Activated naive CD8-positive, alpha-beta T cell treated with anti-CD3 and anti-CD28 coated beads, Interleukin-2, amount 50 U/mL, for 16 hours (primary cell): Measurements from ENCODE around the gene COA6.

Experiments
- DNase-seq: peaks from one replicate; pipeline ENCODE4 v3.0.0-alpha.2; 2020; ENCODE audit warnings: low read depth, low spot score

Gene COA6

DNA sequence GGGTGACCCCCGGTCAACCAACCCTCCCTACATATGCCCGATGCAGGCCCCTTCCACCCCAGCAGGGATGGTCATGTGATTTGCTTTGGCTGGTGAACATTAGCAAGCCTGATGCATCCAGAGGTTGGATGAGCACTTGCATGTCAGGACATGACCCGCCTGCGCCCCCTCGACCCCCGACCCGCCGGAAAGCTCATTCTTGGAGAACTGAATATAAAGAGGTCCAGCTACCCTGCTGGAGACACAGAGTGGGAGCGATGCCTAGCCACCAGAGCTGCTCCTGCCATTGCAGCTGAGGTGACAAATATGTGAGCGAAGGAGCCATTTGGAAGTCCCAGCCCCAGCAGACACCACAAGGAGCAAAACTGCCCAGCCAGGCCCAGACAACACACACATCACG is 39.6 kb downstream of the COA6 start:
- no peak for DNase-seq

- no peak for DNase-seq
Observed at GRCh38 chr1:234413485-234413884, 40.2 kb downstream of the COA6 start.

- DNase-seq: no peak
Observed at GRCh38 chr1:234413990-234414389, 40.7 kb downstream of the COA6 start.

DNA sequence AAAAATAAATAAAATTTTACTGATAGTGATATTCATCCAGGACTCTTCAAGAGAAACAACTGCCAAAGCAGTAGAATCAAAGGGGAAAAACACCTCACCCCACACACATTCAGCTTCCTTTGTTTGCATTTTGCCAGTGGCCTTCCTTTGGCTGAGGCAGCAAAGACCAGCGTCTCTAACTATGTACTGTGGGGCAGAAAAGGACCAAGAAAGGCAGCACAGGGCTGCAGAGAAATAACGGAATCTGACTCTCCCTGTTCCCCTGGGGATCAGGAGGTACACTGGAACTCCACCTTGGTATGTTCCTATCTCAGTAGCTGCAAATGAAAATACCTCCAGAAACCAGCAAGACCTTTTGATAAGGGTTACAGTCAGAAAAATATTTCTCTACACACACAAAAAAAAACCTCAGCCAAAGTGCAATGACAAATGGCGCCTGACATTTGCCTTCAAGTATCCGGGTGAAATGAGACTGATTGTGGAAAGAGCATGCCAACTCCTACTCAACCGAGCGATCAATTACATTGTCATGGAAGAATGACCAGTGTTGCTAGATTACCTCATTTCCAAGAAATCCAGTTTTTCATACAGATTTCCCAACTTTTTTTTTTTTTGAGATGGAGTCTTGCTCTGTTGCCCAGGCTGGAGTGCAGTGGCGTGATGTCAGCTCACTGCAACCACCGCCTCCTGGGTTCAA is 54.8 kb downstream of the COA6 start:
- no peak for DNase-seq

DNA sequence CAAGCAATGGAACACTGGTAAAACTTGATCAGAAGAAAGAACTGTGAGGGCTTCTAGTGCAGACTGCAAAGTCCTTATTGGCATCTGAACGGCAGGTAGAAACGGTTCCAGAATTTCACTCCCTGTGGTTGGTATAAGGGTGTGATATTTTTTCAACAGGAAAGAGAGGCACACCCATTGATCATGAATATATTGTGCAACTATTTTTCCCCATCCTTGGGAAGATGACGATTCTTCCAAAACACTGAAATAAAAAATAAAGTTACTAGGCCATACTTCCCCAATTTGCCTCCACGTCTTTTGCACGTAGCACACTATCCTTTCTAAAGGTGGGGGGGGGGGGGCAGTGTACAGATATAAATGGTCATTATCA is 56.2 kb downstream of the COA6 start:
- DNase-seq: no peak

- DNase-seq: no peak
Observed at GRCh38 chr1:234430691-234431090, 57.4 kb downstream of the COA6 start.

DNA sequence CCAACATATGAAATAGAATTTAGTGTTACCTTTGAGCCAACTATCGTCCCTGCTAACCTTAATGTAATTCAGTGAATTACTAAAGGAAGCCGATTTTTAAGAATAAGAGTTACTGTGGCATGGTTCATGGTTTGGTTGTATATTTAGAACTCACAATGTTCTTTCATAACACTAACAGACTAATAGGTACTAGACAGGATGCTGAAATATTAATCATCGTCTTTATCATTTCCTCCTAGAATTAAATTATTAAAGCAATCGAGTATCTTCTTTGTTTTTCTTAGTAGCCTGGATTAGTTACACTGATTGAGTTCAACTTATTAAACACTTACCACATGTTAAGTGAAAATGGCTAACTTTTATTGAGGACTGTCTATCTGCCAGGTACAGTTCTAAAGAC is 58.0 kb downstream of the COA6 start:
- DNase-seq: no peak

DNA sequence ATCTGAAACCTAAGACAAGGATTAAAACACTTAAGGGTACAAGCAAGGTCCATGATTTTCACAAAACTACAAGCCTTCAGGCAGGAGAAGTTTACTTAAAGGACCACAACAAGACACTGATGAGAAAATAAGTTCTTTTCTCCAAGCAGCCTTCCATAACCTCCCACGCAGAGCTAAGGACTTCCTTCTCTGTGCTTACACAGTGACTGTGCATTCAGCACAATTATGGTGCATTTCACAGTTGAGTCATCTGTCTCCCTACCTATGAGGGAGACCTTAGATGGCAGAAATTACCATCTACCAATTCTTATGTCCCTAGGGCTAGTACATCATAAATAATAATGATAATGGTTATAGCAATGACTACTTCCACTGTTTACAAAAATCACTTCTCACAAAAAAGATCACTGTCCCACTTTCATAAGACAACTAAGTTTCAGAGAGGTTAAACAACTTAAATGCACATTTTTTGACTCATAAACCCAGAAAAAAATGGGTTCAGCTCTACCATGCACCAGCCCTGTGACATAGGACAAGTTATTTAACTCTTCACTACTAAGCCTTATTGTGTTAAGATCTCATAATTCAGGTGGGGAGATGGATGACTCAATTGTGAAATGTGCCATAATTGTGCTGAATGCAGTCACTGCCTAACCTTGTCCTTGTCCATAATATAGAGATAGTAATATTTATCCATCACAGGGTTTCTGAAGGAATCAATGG is 60.5 kb downstream of the COA6 start:
- DNase-seq: no peak
